Ovary (tissue), 9 donors: ENCODE measurements around the gene HCN2. TPM values are rescaled to one million over a fixed set of nuclear protein-coding genes. Genes with fewer than 3 reads are reported as not detected.
A peak's percentile ranks its signal among the peaks of the same experiment; 100 is the strongest.

ENCODE experiments used
- DNase-seq, 5 donors: peaks; one replicate each; pipeline ENCODE4 v3.0.0-alpha.2; 2019 to 2020
- H3K27ac ChIP-seq, 2 donors: fragments of 200-600 bp; one replicate each; pipeline versions ENCODE4 v1.5.1 to v1.8.0; 2019 to 2022
- H3K27me3 ChIP-seq: fragments of 200-600 bp; one replicate; pipeline ENCODE4 v1.8.0; 2022
- H3K36me3 ChIP-seq: fragments of 200-600 bp; sonication (generic); one replicate; pipeline ENCODE4 v1.5.1; 2019
- H3K4me1 ChIP-seq: one replicate; pipeline ENCODE4 v1.8.1; 2013; ENCODE audit warnings: mild to moderate bottlenecking, moderate library complexity; ENCODE audit not compliant: insufficient read depth
- H3K4me3 ChIP-seq: fragments of 200-600 bp; sonication (generic); one replicate; pipeline ENCODE4 v1.5.1; 2017
- H3K9me3 ChIP-seq, 2 donors: fragments of 200-600 bp in 1 of 2; sonication (generic) in 1 of 2; one replicate each; pipeline versions ENCODE4 v1.5.1 to v1.8.1; 2013 to 2019; ENCODE audit warnings: mild to moderate bottlenecking in 1 of 2, moderate library complexity in 1 of 2
- CTCF ChIP-seq, 3 donors: fragments of 450-650 bp in 2 of 3; fragments of 200-600 bp in 1 of 3; IDR thresholded peaks; one replicate each; pipeline versions ENCODE4 v1.5.1 to v1.8.0; 2016 to 2022; ENCODE audit warnings: antibody characterized with exemption in 3 of 3, mild to moderate bottlenecking in 1 of 3
- EP300 ChIP-seq: sonication (generic); formaldehyde crosslinking; IDR thresholded peaks from one replicate; pipeline ENCODE4 v1.6.1; 2017; ENCODE audit warnings: antibody characterized with exemption
- POLR2A ChIP-seq: fragments of 450-650 bp; IDR thresholded peaks from one replicate; pipeline ENCODE4 v1.6.1; 2017; ENCODE audit warnings: antibody characterized with exemption, mild to moderate bottlenecking, moderate library complexity
- WGBS, 3 donors: extraction: QIAGEN DNeasy Blood & Tissue Kit in 1 of 3; methylation state at CpG; one replicate each; pipeline versions ENCODE4 v1.1.5 to v1.1.7; 2013 to 2017; 5-methylcytosine and 5-hydroxymethylcytosine counted together
- intact Hi-C, 4 donors: fragments of 100-400 bp; cut with DNase I; formaldehyde crosslinking; loops; one replicate each; pipeline versions ENCODE4 v1.11.0 to v1.15.1; 2022 to 2023
- polyA plus RNA-seq, 2 donors: library from polyadenylated mRNA; stranded (reverse); fragments of 200-250 nt in 1 of 2; fragments of 350-450 nt in 1 of 2; fragmentation: Illumina TruSeq in 1 of 2; extraction: RNeasy Lipid Tissue Mini Kit (QIAGEN cat#74804) in 1 of 2; gene quantifications; one replicate each; pipeline ENCODE4 v1.2.3, GENCODE V29; 2013 to 2014
- total RNA-seq, 7 donors: library from RNA; depleted of rRNA in 2 of 7; stranded (reverse); fragments of >200 nt in 2 of 7; fragmentation: NEBNext Ultra II Directional in 3 of 7; extraction: Animal tissue kit (Norgen Biotek cat#: 25700) in 3 of 7; gene quantifications; one replicate each; pipeline versions ENCODE4 v1.1.0 to v1.2.4, GENCODE V29; 2016 to 2023
- donor health status: DM: no; HTN: no; CAD: no; lungs with moderate emphysema.
- donor health status: DM: no; HTN: no; CAD: no.
- donor health status: Bipolar disorder and iron deficiency.
- donor health status: DM: yes; HTN: yes; CAD: no.
- donor health status: DM: no; HTN: no; CAD: no.
- donor health status: DM: yes; HTN: yes; CAD: no.

The HCN2 gene
- total and polyA plus RNA-seq, 9 donors: 0.07 to 0.23 (median 0.12) TPM; not detected in 5

GRCh38 chr19:607301-608154 is 17.8 kb downstream of the HCN2 start:
- Histone ChIP-seq H3K36me3 (no peaks in the 10 kb centered on the region), H3K4me3 (no peak overlapping the region), H3K4me1 (peaks cover 5% of the 10 kb centered on the region), H3K9me3 (no peaks in the 10 kb centered on the region), H3K27ac (no peak overlapping the region), H3K27me3 (no peaks in the 10 kb centered on the region)
- TF ChIP-seq POLR2A (no peak), CTCF (IDR thresholded peaks at IDR 0.05) (no peak), EP300 (no peak)
- no peak for DNase-seq
- WGBS, 3 donors: 76 to 82% (median 76%) methylated on average over 27 to 30 of the region's 30 CpGs
- intact Hi-C loops: no loop called here

GRCh38 chr19:608155-609003 is 18.7 kb downstream of the HCN2 start:
- H3K27ac ChIP-seq: no peak overlapping the region
- 68 to 73% (median 72%) methylated on average over 30 of the region's 30 CpGs for WGBS, 3 donors
- no peaks in the 10 kb centered on the region for H3K27me3 ChIP-seq
- peaks cover 5% of the 10 kb centered on the region for H3K4me1 ChIP-seq
- no peak for DNase-seq
- H3K4me3 ChIP-seq: no peak overlapping the region
- intact Hi-C loops: no loop called here
- H3K36me3 ChIP-seq: no peaks in the 10 kb centered on the region
- H3K9me3 ChIP-seq: no peaks in the 10 kb centered on the region
- TF ChIP-seq POLR2A (no peak), CTCF (IDR thresholded peaks at IDR 0.05) (no peak), EP300 (no peak)

- DNase-seq: no peak
- intact Hi-C loops: no loop called here
- 57 to 64% (median 63%) methylated on average over 8 to 22 of the region's 22 CpGs for WGBS, 3 donors
- Histone ChIP-seq H3K9me3 (no peaks in the 10 kb centered on the region), H3K4me3 (no peak overlapping the region), H3K36me3 (no peaks in the 10 kb centered on the region), H3K27ac (no peak overlapping the region), H3K4me1 (peaks cover 5% of the 10 kb centered on the region), H3K27me3 (no peaks in the 10 kb centered on the region)
- TF ChIP-seq POLR2A (no peak), EP300 (no peak), CTCF (IDR thresholded peaks at IDR 0.05) (no peak)
Measured at GRCh38 chr19:609004-609346, 19.3 kb downstream of the HCN2 start.

- Histone ChIP-seq H3K36me3 (no peaks in the 10 kb centered on the region), H3K27ac (no peak overlapping the region), H3K27me3 (no peaks in the 10 kb centered on the region), H3K9me3 (no peaks in the 10 kb centered on the region), H3K4me1 (peaks cover 5% of the 10 kb centered on the region), H3K4me3 (peak overlapping the region; percentile 7)
- intact Hi-C loops: no loop called here
- 14 to 34% (median 33%) methylated on average over 24 to 38 of the region's 38 CpGs for WGBS, 3 donors
- no peak for TF ChIP-seq CTCF (IDR thresholded peaks at IDR 0.05)
- TF ChIP-seq EP300: no peak
- TF ChIP-seq POLR2A: no peak
- peak in 1 of 5 donors; percentile 84 for DNase-seq
Measured at GRCh38 chr19:610071-610800, 20.6 kb downstream of the HCN2 start.
